BE2C (cell line): ENCODE measurements around the gene LRP5.
A peak's percentile ranks its signal among the peaks of the same experiment; 100 is the strongest.
"Not testable (repeated sequence)": the region's sequence is repeated elsewhere in the genome, so short reads cannot be mapped to it uniquely, and the experiment has no call there.

Experiments
- DNase-seq: peaks from one replicate; pipeline ENCODE4 v3.0.0-alpha.2; 2020
- H3K27me3 ChIP-seq: fragments of 250-450 bp; sonication (Bioruptor Pico); 2 replicates; pipeline ENCODE4 v1.5.1; 2020; ENCODE audit warnings: mild to moderate bottlenecking
- H3K36me3 ChIP-seq: fragments of 250-450 bp; sonication (Bioruptor Pico); 2 replicates; pipeline ENCODE4 v1.5.1; 2020; ENCODE audit warnings: mild to moderate bottlenecking
- H3K4me1 ChIP-seq: fragments of 250-450 bp; sonication (Bioruptor Pico); 2 replicates; pipeline ENCODE4 v1.5.1; 2020
- H3K4me3 ChIP-seq: 2 replicates; pipeline ENCODE4 v1.5.1; 2011; ENCODE audit warnings: low read depth, low read length
- H3K9me3 ChIP-seq: fragments of 250-450 bp; sonication (Bioruptor Pico); 2 replicates; pipeline ENCODE4 v1.5.1; 2020
- CTCF ChIP-seq: IDR thresholded peaks from 2 replicates; pipeline ENCODE4 v1.5.1; 2012; ENCODE audit warnings: mild to moderate bottlenecking, low read depth, low read length

LRP5 gene

GRCh38 chr11:68447015-68447801 lies 134.8 kb downstream of the LRP5 start:
- DNase-seq: peak; percentile 87
- H3K9me3 ChIP-seq: no peaks in the 10 kb centered on the region
- H3K4me1 ChIP-seq: peaks cover 9% of the 10 kb centered on the region
- no peaks in the 10 kb centered on the region for H3K27me3 ChIP-seq
- H3K4me3 ChIP-seq: no peak overlapping the region
- TF ChIP-seq CTCF: peak; percentile 89
- peaks cover 22% of the 10 kb centered on the region for H3K36me3 ChIP-seq

GRCh38 chr11:68447914-68448313 lies 135.5 kb downstream of the LRP5 start:
- H3K36me3 ChIP-seq: peaks cover 22% of the 10 kb centered on the region
- DNase-seq, H3K27me3 ChIP-seq, H3K4me1 ChIP-seq, H3K9me3 ChIP-seq, H3K4me3 ChIP-seq: not testable (repeated sequence)

GRCh38 chr11:68448604-68449011 lies 136.2 kb downstream of the LRP5 start:
- Histone ChIP-seq H3K27me3 (no peaks in the 10 kb centered on the region), H3K4me1 (no peaks in the 10 kb centered on the region), H3K4me3 (no peak overlapping the region), H3K9me3 (no peaks in the 10 kb centered on the region), H3K36me3 (peaks cover 22% of the 10 kb centered on the region)
- no peak for TF ChIP-seq CTCF
- no peak for DNase-seq

GRCh38 chr11:68449951-68450350 lies 137.6 kb downstream of the LRP5 start:
- TF ChIP-seq CTCF: no peak
- Histone ChIP-seq H3K4me1 (no peaks in the 10 kb centered on the region), H3K4me3 (no peak overlapping the region), H3K27me3 (no peaks in the 10 kb centered on the region), H3K9me3 (no peaks in the 10 kb centered on the region), H3K36me3 (peaks cover 20% of the 10 kb centered on the region)
- DNase-seq: no peak

GRCh38 chr11:68450711-68451110 lies 138.3 kb downstream of the LRP5 start:
- H3K4me1 ChIP-seq: no peaks in the 10 kb centered on the region
- no peaks in the 10 kb centered on the region for H3K27me3 ChIP-seq
- DNase-seq: no peak
- no peak overlapping the region for H3K4me3 ChIP-seq
- TF ChIP-seq CTCF: no peak
- H3K36me3 ChIP-seq: peaks cover 18% of the 10 kb centered on the region
- H3K9me3 ChIP-seq: no peaks in the 10 kb centered on the region

GRCh38 chr11:68454767-68455166 lies 142.4 kb downstream of the LRP5 start:
- Histone ChIP-seq H3K9me3 (no peaks in the 10 kb centered on the region), H3K36me3 (no peaks in the 10 kb centered on the region), H3K4me1 (no peaks in the 10 kb centered on the region), H3K27me3 (no peaks in the 10 kb centered on the region), H3K4me3 (no peak overlapping the region)
- 0 out of 2 replicates have a peak, but pooled peaks have one; percentile 1 for TF ChIP-seq CTCF
- DNase-seq: no peak

GRCh38 chr11:68455485-68455884 lies 143.1 kb downstream of the LRP5 start:
- Histone ChIP-seq H3K4me3 (no peak overlapping the region), H3K9me3 (no peaks in the 10 kb centered on the region), H3K4me1 (no peaks in the 10 kb centered on the region), H3K27me3 (no peaks in the 10 kb centered on the region), H3K36me3 (no peaks in the 10 kb centered on the region)
- DNase-seq: no peak
- no peak for TF ChIP-seq CTCF
